Stomach (tissue), 9 donors: ENCODE data around the gene RFX4. TPM values are rescaled to one million over a fixed set of nuclear protein-coding genes. Genes with fewer than 3 reads are reported as not detected.

Experiments used
- DNase-seq, 2 donors: peaks; one replicate each; pipeline versions ENCODE4 v3.0.0 to v3.0.0-alpha.2; 2013 to 2019
- H3K27ac ChIP-seq, 5 donors: fragments of 200-600 bp in 4 of 5; sonication (generic) in 4 of 5; one replicate each; pipeline ENCODE4 v1.5.1; 2013 to 2019; ENCODE audit warnings: mild to moderate bottlenecking in 1 of 5, moderate library complexity in 1 of 5
- H3K27me3 ChIP-seq, 3 donors: fragments of 200-600 bp; sonication (generic); one replicate each; pipeline ENCODE4 v1.5.1; 2017 to 2019; ENCODE audit warnings: mixed run types in 1 of 3
- H3K36me3 ChIP-seq, 4 donors: fragments of 200-600 bp; sonication (generic); 1 replicate in 3 of 4; 2 replicates in 1 of 4; pipeline ENCODE4 v1.5.1; 2016 to 2019
- H3K4me1 ChIP-seq, 4 donors: fragments of 200-600 bp; sonication (generic); one replicate each; pipeline ENCODE4 v1.5.1; 2016 to 2019
- H3K4me3 ChIP-seq, 4 donors: fragments of 200-600 bp; sonication (generic) in 3 of 4; one replicate each; pipeline ENCODE4 v1.5.1; 2016 to 2019; ENCODE audit warnings: mild to moderate bottlenecking in 1 of 4
- H3K9me3 ChIP-seq, 4 donors: fragments of 200-600 bp; sonication (generic); one replicate each; pipeline ENCODE4 v1.5.1; 2016 to 2019
- CTCF ChIP-seq, 7 experiments: fragments of 450-650 bp in 4 of 7; fragments of 200-600 bp in 3 of 7; sonication (generic) in 3 of 7; IDR thresholded peaks; one replicate each; pipeline ENCODE4 v1.5.1; 2016 to 2019; ENCODE audit warnings: antibody characterized with exemption in 7 of 7, control low read depth in 2 of 7, mild to moderate bottlenecking in 1 of 7
- EP300 ChIP-seq: sonication (generic); formaldehyde crosslinking; IDR thresholded peaks from one replicate; pipeline ENCODE4 v1.6.1; 2017; ENCODE audit warnings: antibody characterized with exemption
- POLR2A ChIP-seq, 4 donors: fragments of 450-650 bp; IDR thresholded peaks; one replicate each; pipeline ENCODE4 v1.6.1; 2016; ENCODE audit warnings: antibody characterized with exemption in 4 of 4, control low read depth in 2 of 4, mild to moderate bottlenecking in 1 of 4, moderate library complexity in 1 of 4
- POLR2AphosphoS5 ChIP-seq, 3 donors: sonication (generic); formaldehyde crosslinking; IDR thresholded peaks; one replicate each; pipeline ENCODE4 v1.6.1; 2016; ENCODE audit warnings: antibody characterized with exemption in 3 of 3
- WGBS, 5 donors: extraction: QIAGEN DNeasy Blood & Tissue Kit in 3 of 5; methylation state at CpG; one replicate each; pipeline versions ENCODE4 v1.1.5 to v1.1.7; 2013 to 2018; 5-methylcytosine and 5-hydroxymethylcytosine counted together
- intact Hi-C: fragments of 100-400 bp; cut with DNase I; formaldehyde crosslinking; loops from one replicate; pipeline ENCODE4 v1.15.1; 2023; ENCODE audit warnings: low total_unique reads
- polyA plus RNA-seq, 3 donors: library from polyadenylated mRNA; stranded (reverse); fragments of 200-250 nt; gene quantifications; one replicate each; pipeline ENCODE4 v1.2.3, GENCODE V29; 2013
- total RNA-seq, 5 donors: library from RNA; depleted of rRNA; stranded (reverse); fragments of >200 nt; gene quantifications; one replicate each; pipeline versions ENCODE4 v1.1.0 to v1.2.3, GENCODE V29; 2014 to 2016
- donor health status: healthy with polysubstance abuse.
- donor health status: Bipolar disorder and iron deficiency.
- donor health status: healthy.

The RFX4 gene
- total and polyA plus RNA-seq, 8 donors: not detected

GRCh38 chr12:106586803-106587684 lies 4.2 kb downstream of the RFX4 start:
- WGBS, 5 donors: 2 to 4% (median 2%) methylated on average over 38 to 62 of the region's 62 CpGs

GRCh38 chr12:106588771-106589170 lies 6.0 kb downstream of the RFX4 start:
- no peak overlapping the region for H3K27ac ChIP-seq
- H3K36me3 ChIP-seq: no peaks in the 10 kb centered on the region
- 33 to 48% (median 37%) methylated on average over 4 of the region's 4 CpGs for WGBS, 5 donors
- no peaks in the 10 kb centered on the region for H3K9me3 ChIP-seq
- H3K4me3 ChIP-seq: no peak overlapping the region
- H3K27me3 ChIP-seq: peaks cover 22 to 88% (median 71%) of the 10 kb centered on the region in 3 donors
- TF ChIP-seq POLR2A (IDR thresholded peaks at IDR 0.05): no peak
- TF ChIP-seq CTCF (IDR thresholded peaks at IDR 0.05): no peak
- no peak for TF ChIP-seq EP300
- no peak for TF ChIP-seq POLR2AphosphoS5 (IDR thresholded peaks at IDR 0.05)
- no peak for DNase-seq
- intact Hi-C loops: no loop called here
- peaks cover 11 to 38% (median 28%) of the 10 kb centered on the region in 4 donors for H3K4me1 ChIP-seq

More at GRCh38 chr12:106586803-106587684, 4.2 kb downstream of the RFX4 start:
- H3K9me3 ChIP-seq: no peaks in the 10 kb centered on the region
- peak overlapping the region in 1 of 4 donors; percentile 1 for H3K4me3 ChIP-seq
- H3K4me1 ChIP-seq: peaks cover 28 to 56% (median 45%) of the 10 kb centered on the region in 4 donors
- peaks cover 27 to 89% (median 80%) of the 10 kb centered on the region in 3 donors for H3K27me3 ChIP-seq
- DNase-seq: peak in 1 of 2 donors; percentile 52
- no peak overlapping the region for H3K27ac ChIP-seq
- no peak for TF ChIP-seq CTCF (IDR thresholded peaks at IDR 0.05)
- no peak for TF ChIP-seq EP300
- no peak for TF ChIP-seq POLR2A (IDR thresholded peaks at IDR 0.05)
- no peak for TF ChIP-seq POLR2AphosphoS5 (IDR thresholded peaks at IDR 0.05)
- intact Hi-C loops: no loop called here
- no peaks in the 10 kb centered on the region for H3K36me3 ChIP-seq

- Histone ChIP-seq H3K36me3 (no peaks in the 10 kb centered on the region), H3K9me3 (no peaks in the 10 kb centered on the region), H3K4me1 (peaks cover 5 to 20% (median 15%) of the 10 kb centered on the region in 4 donors), H3K27ac (no peak overlapping the region), H3K27me3 (peaks cover 14 to 88% (median 57%) of the 10 kb centered on the region in 3 donors), H3K4me3 (no peak overlapping the region)
- intact Hi-C loops: no loop called here
- TF ChIP-seq POLR2A (IDR thresholded peaks at IDR 0.05) (no peak), EP300 (no peak), CTCF (IDR thresholded peaks at IDR 0.05) (no peak), POLR2AphosphoS5 (IDR thresholded peaks at IDR 0.05) (no peak)
- DNase-seq: no peak
- WGBS, 5 donors: 42 to 56% (median 53%) methylated on average over 2 of the region's 2 CpGs
Measured at GRCh38 chr12:106590601-106591000, 7.8 kb downstream of the RFX4 start.

GRCh38 chr12:106594447-106594846 lies 11.6 kb downstream of the RFX4 start:
- no peaks in the 10 kb centered on the region for H3K4me1 ChIP-seq
- peaks cover 0 to 60% (median 19%) of the 10 kb centered on the region in 3 donors for H3K27me3 ChIP-seq
- 27 to 36% (median 33%) methylated on average over 14 to 17 of the region's 17 CpGs for WGBS, 5 donors
- peak in 1 of 2 donors; percentile 5 for DNase-seq
- H3K36me3 ChIP-seq: no peaks in the 10 kb centered on the region
- intact Hi-C loops: no loop called here
- no peaks in the 10 kb centered on the region for H3K9me3 ChIP-seq
- TF ChIP-seq EP300 (no peak), CTCF (IDR thresholded peaks at IDR 0.05) (no peak), POLR2A (IDR thresholded peaks at IDR 0.05) (no peak), POLR2AphosphoS5 (IDR thresholded peaks at IDR 0.05) (no peak)
- no peak overlapping the region for H3K4me3 ChIP-seq
- H3K27ac ChIP-seq: no peak overlapping the region
